HepG2 (cell line): Measurements from ENCODE around the gene SCP2. TPM values are rescaled to one million over a fixed set of nuclear protein-coding genes. Genes with fewer than 3 reads are reported as not detected.

Experiments
- ATAC-seq: fragments of 200-7000 bp; cut with Tn5 transposase; 3 replicates; pipeline ENCODE4 v1.9.1; 2020; ENCODE audit warnings: mild to moderate bottlenecking, moderate library complexity
- BruUV-seq: library from RNA; stranded (reverse); fragments of 400-500 nt; replicated peaks from 2 replicates; lab custom pipeline; 2021; lab: Mats Ljungman, UMichigan
- CTCF ChIA-PET: fragments of 300-600 bp; formaldehyde crosslinking; extraction: SDS; loops from one replicate; lab custom pipeline; 2021; ENCODE audit warnings: low total read pairs, inconsistent platforms, low intra/inter-chr PET ratio; lab: Yijun Ruan, JAX
- POLR2A ChIA-PET: fragments of 350-600 bp; sonication (Branson Sonifier 250); formaldehyde crosslinking; loops from one replicate; lab custom pipeline; 2020; ENCODE audit warnings: antibody characterized with exemption, inconsistent platforms; lab: Yijun Ruan, JAX
- DNase-seq: peaks from one replicate; pipeline ENCODE4 v3.0.0-alpha.2; 2015; ENCODE audit warnings: low spot score
- FAIRE-seq: peaks from 3 replicates; lab custom pipeline; 2011; peaks lifted over from hg19 to GRCh38; lab: Jason Lieb, UNC
- H2AFZ ChIP-seq: one replicate; pipeline ENCODE4 v1.6.1; 2011; ENCODE audit warnings: low read length, inconsistent platforms
- H3K27ac ChIP-seq: fragments of 300-600 bp; 3 replicates; pipeline ENCODE4 v1.8.0; 2011; ENCODE audit warnings: mixed run types, mild to moderate bottlenecking, mixed read lengths, low read length, inconsistent platforms; ENCODE audit not compliant: insufficient read depth; ENCODE audit errors: extremely low read length
- H3K27me3 ChIP-seq, 2 experiments: fragments of 200-600 bp in 1 of 2; 2 replicates in 1 of 2; 3 replicates in 1 of 2; pipeline versions ENCODE4 v1.6.0 to v1.8.0; 2011; ENCODE audit warnings: low read length in 2 of 2, mild to moderate bottlenecking in 2 of 2, moderate library complexity in 2 of 2, inconsistent platforms in 1 of 2; ENCODE audit not compliant: insufficient read depth in 2 of 2, control insufficient read depth in 1 of 2
- H3K36me3 ChIP-seq, 2 experiments: fragments of 200-600 bp in 1 of 2; replicated peaks in 1 of 2; 2 replicates in 1 of 2; 3 replicates in 1 of 2; pipeline versions ENCODE4 v1.5.1 to v1.8.0; 2011; ENCODE audit warnings: low read length in 2 of 2, inconsistent platforms in 1 of 2; ENCODE audit not compliant: insufficient read depth in 2 of 2, control insufficient read depth in 1 of 2
- H3K4me1 ChIP-seq: 2 replicates; pipeline ENCODE4 v1.5.1; 2012; ENCODE audit warnings: low read length, inconsistent platforms; ENCODE audit not compliant: insufficient read depth
- H3K4me2 ChIP-seq: 2 replicates; pipeline ENCODE4 v1.6.0; 2011; ENCODE audit warnings: low read depth, low read length, inconsistent platforms
- H3K4me3 ChIP-seq, 3 experiments: fragments of 200-600 bp in 1 of 3; sonication (generic), shearing (Covaris generic) in 1 of 3; replicated peaks in 1 of 3; 2 replicates each; pipeline ENCODE4 v1.5.1; 2011 to 2016; ENCODE audit warnings: low read length in 3 of 3, inconsistent platforms in 2 of 3, low read depth in 2 of 3, mild to moderate bottlenecking in 2 of 3, control low read depth in 1 of 3, mixed read lengths in 1 of 3; ENCODE audit not compliant: insufficient read depth in 1 of 3
- H3K79me2 ChIP-seq: one replicate; pipeline ENCODE4 v1.6.1; 2011; ENCODE audit warnings: low read length, inconsistent platforms; ENCODE audit not compliant: insufficient read depth
- H3K9ac ChIP-seq: 2 replicates; pipeline ENCODE4 v1.6.0; 2011; ENCODE audit warnings: mild to moderate bottlenecking, low read depth, low read length, inconsistent platforms; ENCODE audit not compliant: insufficient read depth
- H3K9me3 ChIP-seq: 2 replicates; pipeline ENCODE4 v1.5.1; 2012; ENCODE audit warnings: mild to moderate bottlenecking, low read length
- H4K20me1 ChIP-seq: 2 replicates; pipeline ENCODE4 v1.6.0; 2011; ENCODE audit warnings: inconsistent platforms, mild to moderate bottlenecking, low read length, moderate library complexity; ENCODE audit not compliant: insufficient read depth
- CBX2 ChIP-seq, 2 experiments: fragments of 200-600 bp in 1 of 2; sonication (generic); formaldehyde crosslinking in 1 of 2; IDR thresholded peaks; 2 replicates each; pipeline versions ENCODE4 v1.7.0 to v1.8.1; 2018 to 2022; ENCODE audit warnings: low read depth in 2 of 2, low read length in 1 of 2, mild to moderate bottlenecking in 1 of 2, missing genetic modification reagents in 1 of 2
- NBN ChIP-seq: fragments of 450-650 bp; conservative IDR thresholded peaks from 2 replicates; pipeline ENCODE4 v1.6.1; 2017
- NPAS2 ChIP-seq: sonication (generic); formaldehyde crosslinking; IDR thresholded peaks from 2 replicates; pipeline ENCODE4 v1.8.0; 2022; ENCODE audit warnings: mild to moderate bottlenecking, missing genetic modification reagents, borderline replicate concordance
- NR2F6 ChIP-seq, 2 experiments: IDR thresholded peaks; 2 replicates each; pipeline ENCODE4 v1.6.1; 2016; ENCODE audit warnings: antibody characterized with exemption in 1 of 2, mild to moderate bottlenecking in 1 of 2
- NR3C1 ChIP-seq: sonication (generic); formaldehyde crosslinking; IDR thresholded peaks from 2 replicates; pipeline ENCODE4 v1.4.0; 2020; ENCODE audit warnings: missing genetic modification reagents
- TBX3 ChIP-seq: fragments of 450-650 bp; IDR thresholded peaks from 2 replicates; pipeline ENCODE4 v1.6.1; 2017; ENCODE audit warnings: antibody characterized with exemption, mild to moderate bottlenecking, inconsistent platforms, borderline replicate concordance
- ZNF10 ChIP-seq: sonication (generic); formaldehyde crosslinking; IDR thresholded peaks from 2 replicates; pipeline ENCODE4 v1.4.0; 2020; ENCODE audit warnings: mild to moderate bottlenecking, low read depth, missing genetic modification reagents, borderline replicate concordance
- ZNF768 ChIP-seq: sonication (generic); formaldehyde crosslinking; IDR thresholded peaks from 2 replicates; pipeline ENCODE4 v1.4.0; 2020; ENCODE audit warnings: missing genetic modification reagents
- WGBS: methylation state at CpG from one replicate; pipeline ENCODE4 v1.1.6; 2017; ENCODE audit warnings: low lambda C conversion rate; 5-methylcytosine and 5-hydroxymethylcytosine counted together
- in situ Hi-C: cut with HindIII; loops from 2 replicates; pipeline ENCODE4 v1.10.0; 2017; ENCODE audit warnings: low pct_unique_long_range_greater_than_20kb; ENCODE audit not compliant: extremely low pct_ligation_motif_present
- intact Hi-C: fragments of 100-400 bp; cut with micrococcal nuclease; formaldehyde crosslinking; loops from one replicate; pipeline ENCODE4 v1.10.0; 2022; ENCODE audit not compliant: unreplicated experiment
- polyA plus RNA-seq, 8 experiments: library from polyadenylated mRNA; depleted of rRNA in 3 of 8; stranded (reverse) in 7 of 8; unstranded in 1 of 8; fragments of >200 nt; fragmentation: Illumina TruSeq in 4 of 8; extraction: Trizol in 4 of 8; gene quantifications; 2 replicates each; pipeline versions ENCODE4 v1.2.1 to v1.2.3, GENCODE V29; 2011 to 2016; ENCODE audit warnings: low read depth in 4 of 8, missing spikeins in 1 of 8, mixed read lengths in 1 of 8; ENCODE audit not compliant: insufficient read depth in 1 of 8
- total RNA-seq, 5 experiments: library from RNA; depleted of rRNA; stranded (reverse); fragments of >200 nt; fragmentation: Illumina TruSeq; extraction: Trizol; gene quantifications; 2 replicates each; pipeline ENCODE4 v1.2.3, GENCODE V29; 2016; ENCODE audit warnings: low read depth in 1 of 5
- TF ChIP-seq, protein P1 (sequence below): sonication (generic); formaldehyde crosslinking; IDR thresholded peaks from 2 replicates; pipeline ENCODE4 v1.9.0; 2021; ENCODE audit warnings: missing genetic modification reagents, mild to moderate bottlenecking, borderline replicate concordance
- TF ChIP-seq, protein P2 (sequence below): sonication (generic); formaldehyde crosslinking; IDR thresholded peaks from 2 replicates; pipeline ENCODE4 v1.5.1; 2020; ENCODE audit warnings: mild to moderate bottlenecking, missing genetic modification reagents, moderate library complexity

SCP2 gene
- total and polyA plus RNA-seq, 2 of the 13 experiments (the other 11 are each of a cell fraction or from before 2014, with no cell fraction given) = 59.0 to 133 TPM

DNA sequence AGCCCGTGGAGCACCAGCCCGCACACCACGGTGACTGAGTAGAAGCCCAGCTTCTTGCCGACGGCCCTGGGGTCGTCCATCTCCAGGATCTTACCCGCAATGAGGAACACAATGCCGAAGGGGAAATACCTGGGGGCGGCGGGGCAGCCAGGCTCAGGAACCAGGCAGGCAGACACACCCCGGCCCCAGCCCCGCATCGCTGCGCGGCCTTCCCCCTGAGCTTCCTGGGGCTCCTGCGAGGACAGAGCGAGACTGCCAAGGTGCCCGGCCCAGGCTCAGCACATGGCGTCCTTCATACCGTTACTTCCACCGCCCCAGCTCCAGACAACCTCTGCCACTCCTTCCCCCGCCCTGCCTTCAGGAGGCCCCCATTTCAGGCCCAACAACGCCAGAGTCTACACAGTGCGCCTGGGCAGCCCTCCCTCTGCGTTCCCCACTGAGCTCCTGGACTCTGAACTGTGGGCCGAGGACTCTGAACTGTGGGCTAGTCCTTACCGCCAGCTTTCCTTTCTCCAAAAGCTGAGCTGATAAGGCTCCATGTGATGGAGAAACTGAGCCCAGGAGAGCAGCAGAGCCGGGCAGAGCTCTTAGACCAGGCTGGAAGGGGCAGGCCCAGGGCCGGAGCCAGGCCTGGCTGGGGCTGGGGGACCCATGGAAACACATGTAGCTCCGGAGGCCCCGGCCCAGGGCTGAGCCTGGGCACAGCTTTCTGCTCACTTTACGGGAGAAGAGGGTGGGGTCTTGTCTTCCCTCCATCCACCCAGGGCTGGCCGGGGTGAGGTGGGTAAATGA, 165.8 kb downstream of the SCP2 start (continued):
- TF ChIP-seq, protein P1, sequence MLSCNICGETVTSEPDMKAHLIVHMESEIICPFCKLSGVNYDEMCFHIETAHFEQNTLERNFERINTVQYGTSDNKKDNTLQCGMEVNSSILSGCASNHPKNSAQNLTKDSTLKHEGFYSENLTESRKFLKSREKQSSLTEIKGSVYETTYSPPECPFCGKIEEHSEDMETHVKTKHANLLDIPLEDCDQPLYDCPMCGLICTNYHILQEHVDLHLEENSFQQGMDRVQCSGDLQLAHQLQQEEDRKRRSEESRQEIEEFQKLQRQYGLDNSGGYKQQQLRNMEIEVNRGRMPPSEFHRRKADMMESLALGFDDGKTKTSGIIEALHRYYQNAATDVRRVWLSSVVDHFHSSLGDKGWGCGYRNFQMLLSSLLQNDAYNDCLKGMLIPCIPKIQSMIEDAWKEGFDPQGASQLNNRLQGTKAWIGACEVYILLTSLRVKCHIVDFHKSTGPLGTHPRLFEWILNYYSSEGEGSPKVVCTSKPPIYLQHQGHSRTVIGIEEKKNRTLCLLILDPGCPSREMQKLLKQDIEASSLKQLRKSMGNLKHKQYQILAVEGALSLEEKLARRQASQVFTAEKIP (CRISPR knock-in tag) = no peak
- no peak for TF ChIP-seq ZNF10
- no peak for TF ChIP-seq NR2F6 (IDR thresholded peaks at IDR 0.05)
- TF ChIP-seq NR2F6 (CRISPR knock-in tag; IDR thresholded peaks at IDR 0.05) = 0 out of 2 replicates have a peak, but pooled peaks have one; percentile 21

DNA sequence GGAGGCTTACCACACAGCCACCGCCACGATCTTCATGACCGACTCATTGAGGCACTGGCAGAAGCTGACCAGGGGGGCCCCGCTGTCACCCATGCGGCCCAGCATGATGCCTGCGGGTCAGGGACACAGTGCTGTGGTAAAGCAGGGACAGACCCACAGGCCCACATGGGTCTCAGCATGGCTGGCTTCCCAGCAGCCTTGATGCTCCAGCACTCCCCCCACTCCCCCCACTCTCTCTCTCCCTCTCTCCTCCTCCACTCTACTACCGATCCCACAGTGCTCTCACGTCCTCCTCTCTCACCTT, 166.3 kb downstream of the SCP2 start:
- peaks cover 29% of the 10 kb centered on the region for H3K9me3 ChIP-seq
- H3K4me2 ChIP-seq = peak overlapping the region; percentile 14; the same call in 1 of the 2 replicates
- no peak for TF ChIP-seq NR3C1
- peak; percentile 56; the same call in 1 of the 2 replicates for TF ChIP-seq ZNF768
- TF ChIP-seq, protein P2, sequence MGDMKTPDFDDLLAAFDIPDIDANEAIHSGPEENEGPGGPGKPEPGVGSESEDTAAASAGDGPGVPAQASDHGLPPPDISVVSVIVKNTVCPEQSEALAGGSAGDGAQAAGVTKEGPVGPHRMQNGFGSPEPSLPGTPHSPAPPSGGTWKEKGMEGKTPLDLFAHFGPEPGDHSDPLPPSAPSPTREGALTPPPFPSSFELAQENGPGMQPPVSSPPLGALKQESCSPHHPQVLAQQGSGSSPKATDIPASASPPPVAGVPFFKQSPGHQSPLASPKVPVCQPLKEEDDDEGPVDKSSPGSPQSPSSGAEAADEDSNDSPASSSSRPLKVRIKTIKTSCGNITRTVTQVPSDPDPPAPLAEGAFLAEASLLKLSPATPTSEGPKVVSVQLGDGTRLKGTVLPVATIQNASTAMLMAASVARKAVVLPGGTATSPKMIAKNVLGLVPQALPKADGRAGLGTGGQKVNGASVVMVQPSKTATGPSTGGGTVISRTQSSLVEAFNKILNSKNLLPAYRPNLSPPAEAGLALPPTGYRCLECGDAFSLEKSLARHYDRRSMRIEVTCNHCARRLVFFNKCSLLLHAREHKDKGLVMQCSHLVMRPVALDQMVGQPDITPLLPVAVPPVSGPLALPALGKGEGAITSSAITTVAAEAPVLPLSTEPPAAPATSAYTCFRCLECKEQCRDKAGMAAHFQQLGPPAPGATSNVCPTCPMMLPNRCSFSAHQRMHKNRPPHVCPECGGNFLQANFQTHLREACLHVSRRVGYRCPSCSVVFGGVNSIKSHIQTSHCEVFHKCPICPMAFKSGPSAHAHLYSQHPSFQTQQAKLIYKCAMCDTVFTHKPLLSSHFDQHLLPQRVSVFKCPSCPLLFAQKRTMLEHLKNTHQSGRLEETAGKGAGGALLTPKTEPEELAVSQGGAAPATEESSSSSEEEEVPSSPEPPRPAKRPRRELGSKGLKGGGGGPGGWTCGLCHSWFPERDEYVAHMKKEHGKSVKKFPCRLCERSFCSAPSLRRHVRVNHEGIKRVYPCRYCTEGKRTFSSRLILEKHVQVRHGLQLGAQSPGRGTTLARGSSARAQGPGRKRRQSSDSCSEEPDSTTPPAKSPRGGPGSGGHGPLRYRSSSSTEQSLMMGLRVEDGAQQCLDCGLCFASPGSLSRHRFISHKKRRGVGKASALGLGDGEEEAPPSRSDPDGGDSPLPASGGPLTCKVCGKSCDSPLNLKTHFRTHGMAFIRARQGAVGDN = peak; percentile 11; the same call in 1 of the 2 replicates
- no peak for TF ChIP-seq NBN
- TF ChIP-seq TBX3 = no peak
- TF ChIP-seq NPAS2 (CRISPR knock-in tag) = no peak
- no peak for TF ChIP-seq CBX2 (IDR thresholded peaks at IDR 0.05; ENCODE audit: low read depth, low read length)
- TF ChIP-seq CBX2 (CRISPR knock-in tag; IDR thresholded peaks at IDR 0.05; ENCODE audit: low read depth) = 0 out of 2 replicates have a peak, but pooled peaks have one; percentile 13
- no peak overlapping the region for H3K4me3 ChIP-seq
- H3K27ac ChIP-seq = no peak overlapping the region
- H4K20me1 ChIP-seq = no peaks in the 10 kb centered on the region
- peaks cover 9 to 21% of the 10 kb centered on the region in 2 experiments; a peak in 3 of 5 replicates for H3K27me3 ChIP-seq
- H3K9ac ChIP-seq = no peak overlapping the region
- FAIRE-seq (no peak), DNase-seq (no peak), ATAC-seq (no peak)
- 78% methylated on average over 7 of the region's 8 CpGs for WGBS
- ChIA-PET POLR2A (interaction anchor here (0.5 to 0.7 kb wide), 2 partner anchors 52 to 79 kb away, joined by 3 to 4 read pairs; no protein-coding TSS in a partner anchor), CTCF (no interaction called here)
- in situ Hi-C loops = no loop called here
- intact Hi-C loops = no loop called here
- no TSS peak for BruUV-seq
- no peaks in the 10 kb centered on the region for H3K36me3 ChIP-seq
- peaks cover 66% of the 10 kb centered on the region for H3K4me1 ChIP-seq
- no peak overlapping the region for H2AFZ ChIP-seq
- no peaks in the 10 kb centered on the region for H3K79me2 ChIP-seq
